Neural progenitor cell (in vitro differentiated cells): Measurements from ENCODE around the gene CMTM4. TPM values are rescaled to one million over a fixed set of nuclear protein-coding genes. Genes with fewer than 3 reads are reported as not detected.

Source experiments
- DNase-seq: peaks from one replicate; pipeline ENCODE4 v3.0.0-alpha.2; 2016; ENCODE audit warnings: low spot score
- H2AFZ ChIP-seq: fragments of 200-600 bp; sonication (generic); replicated peaks from 2 replicates; pipeline ENCODE4 v1.6.1; 2016; ENCODE audit warnings: antibody characterized with exemption
- H3F3A ChIP-seq: fragments of 200-600 bp; sonication (generic); 2 replicates; pipeline ENCODE4 v1.6.1; 2016; ENCODE audit warnings: antibody characterized with exemption, low read depth
- H3K27ac ChIP-seq: fragments of 200-600 bp; sonication (generic); 2 replicates; pipeline ENCODE4 v1.5.1; 2016; ENCODE audit warnings: mild to moderate bottlenecking
- H3K27me3 ChIP-seq: fragments of 200-600 bp; sonication (generic); 2 replicates; pipeline ENCODE4 v1.6.1; 2016; ENCODE audit warnings: mild to moderate bottlenecking, moderate library complexity
- H3K36me3 ChIP-seq: fragments of 200-600 bp; sonication (generic); 2 replicates; pipeline ENCODE4 v1.5.1; 2016
- H3K4me1 ChIP-seq: fragments of 200-600 bp; sonication (generic); 2 replicates; pipeline ENCODE4 v1.6.1; 2016; ENCODE audit warnings: mixed run types
- H3K4me2 ChIP-seq: fragments of 200-600 bp; sonication (generic); 2 replicates; pipeline ENCODE4 v1.6.1; 2016
- H3K4me3 ChIP-seq: fragments of 200-600 bp; sonication (generic); 2 replicates; pipeline ENCODE4 v1.5.1; 2016
- H3K79me2 ChIP-seq: fragments of 200-600 bp; sonication (generic); 2 replicates; pipeline ENCODE4 v1.6.1; 2016; ENCODE audit warnings: low read depth
- H3K9ac ChIP-seq: fragments of 200-600 bp; sonication (generic); 2 replicates; pipeline ENCODE4 v1.6.1; 2016
- H3K9me3 ChIP-seq: fragments of 200-600 bp; sonication (generic); 2 replicates; pipeline ENCODE4 v1.5.1; 2016; ENCODE audit warnings: low read depth
- H4K20me1 ChIP-seq: fragments of 200-600 bp; sonication (generic); 2 replicates; pipeline ENCODE4 v1.6.1; 2016; ENCODE audit warnings: low read depth
- H3K27ac Mint-ChIP-seq: 3 replicates; pipeline ENCODE4 v1.8.0; 2021; ENCODE audit warnings: mixed read lengths
- H3K27me3 Mint-ChIP-seq: 2 replicates; pipeline ENCODE4 v1.8.0; 2022; ENCODE audit warnings: low read depth, mild to moderate bottlenecking, inconsistent platforms, moderate library complexity, mixed read lengths; ENCODE audit not compliant: insufficient read depth
- H3K36me3 Mint-ChIP-seq: 3 replicates; pipeline ENCODE4 v1.8.0; 2021; ENCODE audit warnings: mixed read lengths
- H3K4me1 Mint-ChIP-seq: 3 replicates; pipeline ENCODE4 v1.8.0; 2021; ENCODE audit warnings: mixed read lengths
- H3K4me3 Mint-ChIP-seq: 3 replicates; pipeline ENCODE4 v1.8.0; 2021; ENCODE audit warnings: mild to moderate bottlenecking, moderate library complexity, mixed read lengths
- H3K9me3 Mint-ChIP-seq: 3 replicates; pipeline ENCODE4 v1.8.0; 2020; ENCODE audit warnings: mixed read lengths
- EZH2 ChIP-seq: fragments of 200-600 bp; sonication (generic); IDR thresholded peaks from 2 replicates; pipeline ENCODE4 v1.6.1; 2017; ENCODE audit warnings: antibody characterized with exemption, mild to moderate bottlenecking, moderate library complexity
- EZH2phosphoT487 ChIP-seq: fragments of 200-600 bp; sonication (generic); IDR thresholded peaks from 2 replicates; pipeline ENCODE4 v1.6.1; 2017; ENCODE audit warnings: antibody characterized with exemption
- total RNA-seq: library from RNA; depleted of rRNA; stranded (reverse); fragments of >200 nt; gene quantifications from 2 replicates; pipeline ENCODE4 v1.2.3, GENCODE V29; 2015; ENCODE audit warnings: low replicate concordance
- TF ChIP-seq, protein P1 (sequence below): fragments of 200-600 bp; sonication (generic); IDR thresholded peaks from 2 replicates; pipeline ENCODE4 v1.5.1; 2017; ENCODE audit warnings: antibody characterized with exemption, mild to moderate bottlenecking

CMTM4 gene
- total RNA-seq, 1 donor from 2014 or later = 25.9 TPM

- Histone ChIP-seq H3K4me1 (peaks cover 16% of the 10 kb centered on the region), H2AFZ (peak overlapping the region; percentile 39), H3K36me3 (no peaks in the 10 kb centered on the region), H4K20me1 (no peaks in the 10 kb centered on the region), H3K4me2 (peak overlapping the region; percentile 1), H3K27me3 (peaks cover 32% of the 10 kb centered on the region), H3K4me3 (no peak overlapping the region), H3K9me3 (no peaks in the 10 kb centered on the region), H3K27ac (no peak overlapping the region), H3K79me2 (no peaks in the 10 kb centered on the region), H3K9ac (no peak overlapping the region), H3F3A (no peaks in the 10 kb centered on the region)
- no peak for DNase-seq
- H3K27ac Mint-ChIP-seq = no peak overlapping the region
- peaks cover 28% of the 10 kb centered on the region for H3K4me1 Mint-ChIP-seq
- TF ChIP-seq EZH2 (no peak), EZH2phosphoT487 (no peak)
- TF ChIP-seq, protein P1, sequence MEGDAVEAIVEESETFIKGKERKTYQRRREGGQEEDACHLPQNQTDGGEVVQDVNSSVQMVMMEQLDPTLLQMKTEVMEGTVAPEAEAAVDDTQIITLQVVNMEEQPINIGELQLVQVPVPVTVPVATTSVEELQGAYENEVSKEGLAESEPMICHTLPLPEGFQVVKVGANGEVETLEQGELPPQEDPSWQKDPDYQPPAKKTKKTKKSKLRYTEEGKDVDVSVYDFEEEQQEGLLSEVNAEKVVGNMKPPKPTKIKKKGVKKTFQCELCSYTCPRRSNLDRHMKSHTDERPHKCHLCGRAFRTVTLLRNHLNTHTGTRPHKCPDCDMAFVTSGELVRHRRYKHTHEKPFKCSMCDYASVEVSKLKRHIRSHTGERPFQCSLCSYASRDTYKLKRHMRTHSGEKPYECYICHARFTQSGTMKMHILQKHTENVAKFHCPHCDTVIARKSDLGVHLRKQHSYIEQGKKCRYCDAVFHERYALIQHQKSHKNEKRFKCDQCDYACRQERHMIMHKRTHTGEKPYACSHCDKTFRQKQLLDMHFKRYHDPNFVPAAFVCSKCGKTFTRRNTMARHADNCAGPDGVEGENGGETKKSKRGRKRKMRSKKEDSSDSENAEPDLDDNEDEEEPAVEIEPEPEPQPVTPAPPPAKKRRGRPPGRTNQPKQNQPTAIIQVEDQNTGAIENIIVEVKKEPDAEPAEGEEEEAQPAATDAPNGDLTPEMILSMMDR = no peak
- H3K4me3 Mint-ChIP-seq = no peak overlapping the region
- H3K9me3 Mint-ChIP-seq = peaks cover 2% of the 10 kb centered on the region
- H3K36me3 Mint-ChIP-seq = peaks cover 1% of the 10 kb centered on the region
- H3K27me3 Mint-ChIP-seq = peaks cover 11% of the 10 kb centered on the region
These were observed 115.1 kb downstream of the CMTM4 start for GRCh38 chr16:66581246-66581952.

DNA sequence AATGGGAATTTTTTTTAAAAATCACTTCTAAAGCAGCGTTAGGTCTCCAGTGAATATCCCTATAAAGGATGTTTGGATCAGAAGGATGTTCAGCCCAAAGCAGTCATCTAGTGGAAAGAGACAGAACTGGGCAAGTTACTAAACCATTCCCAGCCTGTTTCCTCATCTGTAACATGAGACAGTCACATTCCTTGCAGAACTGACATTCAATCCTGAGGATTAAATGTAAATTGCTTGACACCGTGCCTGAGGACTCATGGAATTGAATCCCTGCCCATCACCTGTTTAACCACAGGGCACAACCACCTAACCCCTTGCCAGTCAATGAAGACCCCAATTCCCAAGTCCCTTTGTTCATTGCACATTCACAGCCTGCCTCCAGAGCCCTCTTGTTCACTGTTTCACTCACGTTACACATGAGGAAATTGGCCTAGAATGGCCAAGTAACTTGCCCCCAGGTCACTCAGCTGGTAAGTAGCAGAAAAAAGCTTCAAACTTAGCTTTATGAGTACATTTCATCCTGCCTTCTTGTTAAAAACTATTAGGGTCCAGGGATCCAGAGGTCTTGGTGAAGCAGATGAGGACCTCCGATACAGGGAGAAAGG is 115.8 kb downstream of the CMTM4 start:
- Histone ChIP-seq H3K36me3 (no peaks in the 10 kb centered on the region), H3K79me2 (no peaks in the 10 kb centered on the region), H3F3A (no peaks in the 10 kb centered on the region), H4K20me1 (no peaks in the 10 kb centered on the region), H3K27me3 (peaks cover 32% of the 10 kb centered on the region), H3K4me1 (peaks cover 16% of the 10 kb centered on the region), H3K9me3 (no peaks in the 10 kb centered on the region), H2AFZ (no peak overlapping the region), H3K27ac (no peak overlapping the region), H3K9ac (no peak overlapping the region), H3K4me3 (no peak overlapping the region), H3K4me2 (peak overlapping the region; percentile 1)
- Mint-ChIP-seq H3K4me1 (peaks cover 26% of the 10 kb centered on the region), H3K27ac (peak overlapping the region; percentile 42), H3K4me3 (no peak overlapping the region), H3K27me3 (peaks cover 11% of the 10 kb centered on the region), H3K9me3 (peaks cover 2% of the 10 kb centered on the region), H3K36me3 (peaks cover 1% of the 10 kb centered on the region)
- DNase-seq = peak; percentile 54
- TF ChIP-seq, protein P1 = no peak
- TF ChIP-seq EZH2phosphoT487 = no peak
- no peak for TF ChIP-seq EZH2

GRCh38 chr16:66578651-66579531 is 117.7 kb downstream of the CMTM4 start, which contains the start of gene CMTM2:
Gene CMTM2, plus strand, starts transcription at chr16:66579463. Its CDS starts 145 bp downstream, at chr16:66579608.
- H3K4me1 ChIP-seq = peaks cover 16% of the 10 kb centered on the region
- no peak within 1 kb of the TSS for H2AFZ ChIP-seq
- no peak within 1 kb of the TSS for H3K4me3 ChIP-seq
- no peak within 1 kb of the TSS for H3K9ac ChIP-seq
- H4K20me1 ChIP-seq = no peaks in the 10 kb centered on the region
- no peaks in the 10 kb centered on the region for H3K36me3 ChIP-seq
- H3F3A ChIP-seq = peaks cover 4% of the 10 kb centered on the region
- no peak within 1 kb of the TSS for H3K27ac ChIP-seq
- Mint-ChIP-seq H3K27ac (no peak within 1 kb of the TSS), H3K36me3 (peaks cover 1% of the 10 kb centered on the region), H3K4me1 (peaks cover 22% of the 10 kb centered on the region), H3K4me3 (no peak within 1 kb of the TSS), H3K27me3 (peaks cover 11% of the 10 kb centered on the region), H3K9me3 (peaks cover 2% of the 10 kb centered on the region)
- H3K27me3 ChIP-seq = peaks cover 32% of the 10 kb centered on the region
- no peaks in the 10 kb centered on the region for H3K79me2 ChIP-seq
- H3K9me3 ChIP-seq = no peaks in the 10 kb centered on the region
- no peak for DNase-seq
- TF ChIP-seq, protein P1 = no peak
- peak; percentile 59 for TF ChIP-seq EZH2
- H3K4me2 ChIP-seq = peak within 1 kb of the TSS; percentile 1
